ENCODE data around the gene CBX5.

GRCh38 chr12:54294953-54295566, 15.1 kb upstream of the CBX5 start:
- TF ChIP-seq, protein P1, sequence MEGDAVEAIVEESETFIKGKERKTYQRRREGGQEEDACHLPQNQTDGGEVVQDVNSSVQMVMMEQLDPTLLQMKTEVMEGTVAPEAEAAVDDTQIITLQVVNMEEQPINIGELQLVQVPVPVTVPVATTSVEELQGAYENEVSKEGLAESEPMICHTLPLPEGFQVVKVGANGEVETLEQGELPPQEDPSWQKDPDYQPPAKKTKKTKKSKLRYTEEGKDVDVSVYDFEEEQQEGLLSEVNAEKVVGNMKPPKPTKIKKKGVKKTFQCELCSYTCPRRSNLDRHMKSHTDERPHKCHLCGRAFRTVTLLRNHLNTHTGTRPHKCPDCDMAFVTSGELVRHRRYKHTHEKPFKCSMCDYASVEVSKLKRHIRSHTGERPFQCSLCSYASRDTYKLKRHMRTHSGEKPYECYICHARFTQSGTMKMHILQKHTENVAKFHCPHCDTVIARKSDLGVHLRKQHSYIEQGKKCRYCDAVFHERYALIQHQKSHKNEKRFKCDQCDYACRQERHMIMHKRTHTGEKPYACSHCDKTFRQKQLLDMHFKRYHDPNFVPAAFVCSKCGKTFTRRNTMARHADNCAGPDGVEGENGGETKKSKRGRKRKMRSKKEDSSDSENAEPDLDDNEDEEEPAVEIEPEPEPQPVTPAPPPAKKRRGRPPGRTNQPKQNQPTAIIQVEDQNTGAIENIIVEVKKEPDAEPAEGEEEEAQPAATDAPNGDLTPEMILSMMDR (IDR thresholded peaks at IDR 0.05), result no peak
- TF ChIP-seq POLR2A (IDR thresholded peaks at IDR 0.05), result no peak

All from body of pancreas (tissue), 4 donors.